Caco-2 (cell line): ENCODE measurements around the gene CPED1. TPM values are rescaled to one million over a fixed set of nuclear protein-coding genes. Genes with fewer than 3 reads are reported as not detected.

Experiments
- BruUV-seq: library from RNA; stranded (reverse); fragments of 400-500 nt; replicated peaks from 2 replicates; lab custom pipeline; 2021; lab: Mats Ljungman, UMichigan
- CTCF ChIA-PET: fragments of 300-600 bp; sonication (Branson Sonifier 250); formaldehyde crosslinking; loops from one replicate; lab custom pipeline; 2022; ENCODE audit warnings: antibody characterized with exemption; lab: Charles Lee
- POLR2A ChIA-PET: fragments of 300-600 bp; sonication (Branson Sonifier 250); formaldehyde crosslinking; loops from one replicate; lab custom pipeline; 2022; ENCODE audit warnings: antibody characterized with exemption; lab: Charles Lee
- DNase-seq, 2 experiments: peaks; one replicate each; pipeline versions ENCODE4 v3.0.0 to v3.0.0-alpha.2; 2020 to 2022
- H3K27me3 ChIP-seq: replicated peaks from 2 replicates; pipeline ENCODE4 v1.6.0; 2011; ENCODE audit warnings: low read length; ENCODE audit not compliant: control insufficient read depth, insufficient read depth
- H3K36me3 ChIP-seq: 2 replicates; pipeline ENCODE4 v1.5.1; 2011; ENCODE audit warnings: low read length; ENCODE audit not compliant: control insufficient read depth, insufficient read depth
- H3K4me1 ChIP-seq: fragments of 250-450 bp; sonication (Bioruptor Pico); 2 replicates; pipeline ENCODE4 v1.5.1; 2020; ENCODE audit warnings: mild to moderate bottlenecking
- H3K4me3 ChIP-seq: 2 replicates; pipeline ENCODE4 v1.5.1; 2011; ENCODE audit warnings: low read depth, mild to moderate bottlenecking, control low read depth, low read length
- H3K9me3 ChIP-seq: fragments of 250-450 bp; sonication (Bioruptor Pico); 2 replicates; pipeline ENCODE4 v1.5.1; 2020; ENCODE audit warnings: mild to moderate bottlenecking, moderate library complexity
- H3K27ac Mint-ChIP-seq: one replicate; pipeline ENCODE4 v1.8.0; 2022; ENCODE audit warnings: mixed read lengths; ENCODE audit not compliant: unreplicated experiment
- H3K27me3 Mint-ChIP-seq: one replicate; pipeline ENCODE4 v1.8.0; 2022; ENCODE audit warnings: mixed read lengths; ENCODE audit not compliant: insufficient read depth, unreplicated experiment
- H3K36me3 Mint-ChIP-seq: one replicate; pipeline ENCODE4 v1.8.0; 2022; ENCODE audit warnings: mild to moderate bottlenecking, mixed read lengths; ENCODE audit not compliant: insufficient read depth, unreplicated experiment
- H3K4me1 Mint-ChIP-seq: one replicate; pipeline ENCODE4 v1.8.0; 2022; ENCODE audit warnings: low read depth, mixed read lengths; ENCODE audit not compliant: unreplicated experiment
- H3K4me3 Mint-ChIP-seq: one replicate; pipeline ENCODE4 v1.8.0; 2022; ENCODE audit warnings: mild to moderate bottlenecking, moderate library complexity, mixed read lengths; ENCODE audit not compliant: unreplicated experiment
- H3K9me3 Mint-ChIP-seq: one replicate; pipeline ENCODE4 v1.8.0; 2022; ENCODE audit warnings: mixed read lengths; ENCODE audit not compliant: unreplicated experiment
- intact Hi-C: fragments of 100-400 bp; cut with micrococcal nuclease; formaldehyde crosslinking; loops from one replicate; pipeline ENCODE4 v1.10.0; 2022; ENCODE audit not compliant: unreplicated experiment
- total RNA-seq: library from RNA; stranded (reverse); gene quantifications from 2 replicates; pipeline ENCODE4 v1.2.3, GENCODE V29; 2022
- TF ChIP-seq, protein P1 (sequence below), 2 experiments: fragments of 200-600 bp in 1 of 2; IDR thresholded peaks; 1 replicate in 1 of 2; 2 replicates in 1 of 2; pipeline versions ENCODE4 v1.5.1 to v1.8.0; 2011 to 2022; ENCODE audit warnings: antibody characterized with exemption in 1 of 2, control low read depth in 1 of 2, inconsistent platforms in 1 of 2, low read depth in 1 of 2, low read length in 1 of 2, mild to moderate bottlenecking in 1 of 2, moderate library complexity in 1 of 2; ENCODE audit not compliant: insufficient read depth in 1 of 2, severe bottlenecking in 1 of 2, unreplicated experiment in 1 of 2

The CPED1 gene
- total RNA-seq, 1 experiment from 2014 or later: 0.23 TPM

DNA sequence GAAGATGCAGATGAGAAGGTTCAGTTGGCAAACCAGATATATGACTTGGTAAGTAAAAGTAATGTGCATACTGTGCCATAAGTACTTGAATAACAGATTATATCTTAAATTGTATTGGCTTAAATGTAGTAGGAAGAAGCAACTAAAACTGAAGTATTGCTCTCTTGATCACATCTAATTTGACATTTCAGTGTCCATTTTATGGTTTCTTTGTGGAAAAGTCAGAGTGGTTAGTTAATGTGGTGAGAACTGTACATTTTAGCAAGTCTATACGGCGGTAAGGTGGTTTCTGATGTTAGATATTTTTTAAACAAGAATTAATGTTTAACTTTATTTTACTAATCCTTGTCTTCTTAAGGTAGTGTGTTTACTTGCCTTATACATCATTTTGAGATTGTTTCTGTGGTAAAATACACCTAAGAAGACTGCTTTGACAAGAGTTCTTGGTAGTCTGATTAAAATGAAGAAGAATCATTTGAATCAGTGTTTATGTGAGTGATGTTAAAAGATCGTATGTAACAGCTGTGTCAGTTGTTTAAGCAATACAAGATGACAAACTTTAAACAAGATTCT, 32.8 kb upstream of the CPED1 start:
- H3K27ac Mint-ChIP-seq: no peak overlapping the region
- no peaks in the 10 kb centered on the region for H3K9me3 Mint-ChIP-seq
- Histone ChIP-seq H3K4me3 (no peak overlapping the region), H3K4me1 (no peaks in the 10 kb centered on the region), H3K36me3 (no peaks in the 10 kb centered on the region), H3K9me3 (no peaks in the 10 kb centered on the region), H3K27me3 (no peaks in the 10 kb centered on the region)
- no peak for DNase-seq
- TF ChIP-seq, protein P1, sequence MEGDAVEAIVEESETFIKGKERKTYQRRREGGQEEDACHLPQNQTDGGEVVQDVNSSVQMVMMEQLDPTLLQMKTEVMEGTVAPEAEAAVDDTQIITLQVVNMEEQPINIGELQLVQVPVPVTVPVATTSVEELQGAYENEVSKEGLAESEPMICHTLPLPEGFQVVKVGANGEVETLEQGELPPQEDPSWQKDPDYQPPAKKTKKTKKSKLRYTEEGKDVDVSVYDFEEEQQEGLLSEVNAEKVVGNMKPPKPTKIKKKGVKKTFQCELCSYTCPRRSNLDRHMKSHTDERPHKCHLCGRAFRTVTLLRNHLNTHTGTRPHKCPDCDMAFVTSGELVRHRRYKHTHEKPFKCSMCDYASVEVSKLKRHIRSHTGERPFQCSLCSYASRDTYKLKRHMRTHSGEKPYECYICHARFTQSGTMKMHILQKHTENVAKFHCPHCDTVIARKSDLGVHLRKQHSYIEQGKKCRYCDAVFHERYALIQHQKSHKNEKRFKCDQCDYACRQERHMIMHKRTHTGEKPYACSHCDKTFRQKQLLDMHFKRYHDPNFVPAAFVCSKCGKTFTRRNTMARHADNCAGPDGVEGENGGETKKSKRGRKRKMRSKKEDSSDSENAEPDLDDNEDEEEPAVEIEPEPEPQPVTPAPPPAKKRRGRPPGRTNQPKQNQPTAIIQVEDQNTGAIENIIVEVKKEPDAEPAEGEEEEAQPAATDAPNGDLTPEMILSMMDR (IDR thresholded peaks at IDR 0.05; ENCODE audit: insufficient read depth in 1 of 2, low read depth in 1 of 2, low read length in 1 of 2, severe bottlenecking in 1 of 2, unreplicated experiment in 1 of 2): no peak
- ChIA-PET CTCF (no interaction called here), POLR2A (no interaction called here)
- H3K4me1 Mint-ChIP-seq: no peaks in the 10 kb centered on the region
- H3K36me3 Mint-ChIP-seq: peaks cover 32% of the 10 kb centered on the region
- BruUV-seq: no TSS peak
- H3K4me3 Mint-ChIP-seq: no peak overlapping the region
- intact Hi-C loops: no loop called here
- H3K27me3 Mint-ChIP-seq: no peaks in the 10 kb centered on the region

DNA sequence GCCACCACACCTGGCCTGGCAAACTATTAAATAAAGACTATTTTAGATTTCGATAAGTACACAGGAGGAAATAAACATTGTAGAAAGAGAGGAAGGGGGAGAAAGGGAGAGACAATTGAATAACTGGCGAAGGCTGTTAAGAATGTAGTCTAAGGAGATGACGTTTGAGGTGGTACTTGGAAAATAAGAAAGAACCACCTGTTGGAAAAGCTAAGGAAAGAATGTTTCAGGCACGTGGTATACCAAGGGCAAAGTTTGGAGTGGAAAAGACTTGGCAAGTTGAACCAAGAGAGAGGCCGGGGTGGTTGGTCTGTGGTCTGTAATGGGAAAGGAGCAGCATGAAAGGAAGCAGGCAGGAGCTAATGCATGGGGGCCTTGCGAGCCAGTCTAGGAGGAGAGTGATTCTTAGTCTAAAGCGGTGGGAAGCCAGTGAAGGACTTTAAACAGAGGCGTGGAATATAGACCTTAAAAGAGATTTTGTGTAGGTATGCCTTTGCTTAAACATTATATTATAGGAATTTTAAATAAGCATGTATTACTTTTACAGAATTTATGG, 28.5 kb upstream of the CPED1 start:
- Histone ChIP-seq H3K36me3 (no peaks in the 10 kb centered on the region), H3K4me3 (no peak overlapping the region), H3K4me1 (no peaks in the 10 kb centered on the region), H3K9me3 (no peaks in the 10 kb centered on the region), H3K27me3 (no peaks in the 10 kb centered on the region)
- Mint-ChIP-seq H3K27me3 (no peaks in the 10 kb centered on the region), H3K27ac (peak overlapping the region; percentile 2), H3K4me1 (no peaks in the 10 kb centered on the region), H3K9me3 (no peaks in the 10 kb centered on the region), H3K36me3 (peaks cover 14% of the 10 kb centered on the region), H3K4me3 (no peak overlapping the region)
- no TSS peak for BruUV-seq
- intact Hi-C loops: no loop called here
- ChIA-PET POLR2A (no interaction called here), CTCF (no interaction called here)
- DNase-seq: no peak
- TF ChIP-seq, protein P1 (IDR thresholded peaks at IDR 0.05; ENCODE audit: insufficient read depth in 1 of 2, low read depth in 1 of 2, low read length in 1 of 2, severe bottlenecking in 1 of 2, unreplicated experiment in 1 of 2): no peak

DNA sequence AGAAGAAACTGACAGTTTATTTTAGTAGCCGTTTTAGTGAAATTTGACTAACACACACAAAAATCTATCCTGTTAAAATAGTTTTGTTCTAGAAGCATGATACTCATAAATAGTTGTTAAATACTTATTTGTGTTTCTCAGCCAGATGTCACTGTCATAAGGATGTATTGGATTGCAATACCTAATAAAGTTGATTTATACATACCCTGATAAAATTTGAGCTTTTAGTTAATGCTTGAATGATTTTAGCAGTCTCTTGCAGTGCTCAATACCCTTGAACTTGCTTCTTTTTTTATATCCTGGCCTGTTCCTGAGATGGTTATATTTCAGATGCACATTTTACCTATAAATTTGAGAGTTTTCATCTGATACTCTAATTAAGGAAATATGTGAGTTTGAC, 27.8 kb upstream of the CPED1 start:
- H3K27me3 Mint-ChIP-seq: no peaks in the 10 kb centered on the region
- no peak overlapping the region for H3K27ac Mint-ChIP-seq
- ChIA-PET POLR2A (no interaction called here), CTCF (no interaction called here)
- peaks cover 7% of the 10 kb centered on the region for H3K36me3 Mint-ChIP-seq
- TF ChIP-seq, protein P1 (IDR thresholded peaks at IDR 0.05; ENCODE audit: insufficient read depth in 1 of 2, low read depth in 1 of 2, low read length in 1 of 2, severe bottlenecking in 1 of 2, unreplicated experiment in 1 of 2): no peak
- no peak overlapping the region for H3K4me3 Mint-ChIP-seq
- no peaks in the 10 kb centered on the region for H3K4me1 Mint-ChIP-seq
- BruUV-seq: no TSS peak
- no peaks in the 10 kb centered on the region for H3K9me3 Mint-ChIP-seq
- H3K36me3 ChIP-seq: no peaks in the 10 kb centered on the region
- no peak overlapping the region for H3K4me3 ChIP-seq
- intact Hi-C loops: no loop called here
- no peak for DNase-seq
- no peaks in the 10 kb centered on the region for H3K4me1 ChIP-seq
- no peaks in the 10 kb centered on the region for H3K27me3 ChIP-seq
- no peaks in the 10 kb centered on the region for H3K9me3 ChIP-seq
